OCI-LY7 (cell line): Measurements from ENCODE around the gene TRAPPC14. TPM values are rescaled to one million over a fixed set of nuclear protein-coding genes. Genes with fewer than 3 reads are reported as not detected.

Experiments
- BruUV-seq: library from RNA; stranded (reverse); fragments of 400-500 nt; replicated peaks from 2 replicates; lab custom pipeline; 2021; lab: Mats Ljungman, UMichigan
- CTCF ChIA-PET: fragments of 300-600 bp; sonication (Branson Sonifier 250); formaldehyde crosslinking; loops from one replicate; lab custom pipeline; 2022; ENCODE audit warnings: antibody characterized with exemption; ENCODE audit not compliant: unreplicated experiment; lab: Charles Lee
- POLR2A ChIA-PET: fragments of 300-600 bp; sonication (Branson Sonifier 250); formaldehyde crosslinking; loops from one replicate; lab custom pipeline; 2022; ENCODE audit warnings: antibody characterized with exemption; lab: Charles Lee
- DNase-seq: peaks from one replicate; pipeline ENCODE4 v3.0.0-alpha.2; 2015; ENCODE audit warnings: low spot score
- H2AFZ ChIP-seq: fragments of 200-600 bp; sonication (generic), shearing (Covaris generic); 2 replicates; pipeline ENCODE4 v1.6.1; 2014; ENCODE audit warnings: mild to moderate bottlenecking, antibody characterized with exemption, low read length, moderate library complexity
- H3K27ac ChIP-seq: fragments of 200-600 bp; sonication (generic); 2 replicates; pipeline ENCODE4 v1.5.1; 2014; ENCODE audit warnings: mixed run types, low read depth, mild to moderate bottlenecking, moderate library complexity, low read length, inconsistent platforms; ENCODE audit not compliant: poor library complexity, severe bottlenecking
- H3K36me3 ChIP-seq: fragments of 200-600 bp; sonication (generic); 2 replicates; pipeline ENCODE4 v1.6.1; 2014; ENCODE audit warnings: mild to moderate bottlenecking, antibody characterized with exemption, low read length, moderate library complexity, mixed read lengths; ENCODE audit not compliant: insufficient read depth
- H3K4me1 ChIP-seq: fragments of 200-600 bp; sonication (generic); 2 replicates; pipeline ENCODE4 v1.5.1; 2014; ENCODE audit warnings: mild to moderate bottlenecking, low read length; ENCODE audit not compliant: insufficient read depth, poor library complexity, severe bottlenecking
- H3K4me2 ChIP-seq: fragments of 200-600 bp; sonication (generic); 2 replicates; pipeline ENCODE4 v1.6.1; 2014; ENCODE audit warnings: mild to moderate bottlenecking, low read length
- H3K4me3 ChIP-seq: fragments of 200-600 bp; sonication (generic); 2 replicates; pipeline ENCODE4 v1.5.1; 2014; ENCODE audit warnings: mild to moderate bottlenecking, low read depth, low read length; ENCODE audit not compliant: poor library complexity, severe bottlenecking
- H3K79me2 ChIP-seq: fragments of 200-600 bp; sonication (generic); 2 replicates; pipeline ENCODE4 v1.6.1; 2016; ENCODE audit warnings: low read depth, mild to moderate bottlenecking, low read length, moderate library complexity, mixed read lengths; ENCODE audit not compliant: insufficient read depth
- H3K9me2 ChIP-seq: fragments of 200-600 bp; sonication (generic); 2 replicates; pipeline ENCODE4 v1.6.1; 2016; ENCODE audit warnings: mild to moderate bottlenecking, low read length, mixed read lengths; ENCODE audit not compliant: insufficient read depth
- H3K9me3 ChIP-seq: fragments of 200-600 bp; sonication (generic); 2 replicates; pipeline ENCODE4 v1.6.1; 2014; ENCODE audit warnings: mild to moderate bottlenecking, mixed run types, low read length, mixed read lengths
- H4K20me1 ChIP-seq: fragments of 200-600 bp; sonication (generic); 2 replicates; pipeline ENCODE4 v1.6.1; 2014; ENCODE audit warnings: mild to moderate bottlenecking, antibody characterized with exemption, low read length, moderate library complexity, mixed read lengths; ENCODE audit not compliant: insufficient read depth
- CTCF ChIP-seq: fragments of 200-600 bp; sonication (generic); conservative IDR thresholded peaks from 2 replicates; pipeline ENCODE4 v1.5.1; 2014; ENCODE audit warnings: mild to moderate bottlenecking, antibody characterized with exemption, low read length, moderate library complexity, mixed read lengths
- EZH2phosphoT487 ChIP-seq: fragments of 200-600 bp; sonication (generic); IDR thresholded peaks from 2 replicates; pipeline ENCODE4 v1.6.1; 2018; ENCODE audit warnings: low read depth, borderline replicate concordance, mild to moderate bottlenecking, mixed run types, antibody characterized with exemption, low read length, moderate library complexity, mixed read lengths
- intact Hi-C: fragments of 100-400 bp; cut with micrococcal nuclease; formaldehyde crosslinking; loops from one replicate; pipeline ENCODE4 v1.10.0; 2022; ENCODE audit not compliant: unreplicated experiment
- total RNA-seq, 2 experiments: library from RNA; depleted of rRNA in 1 of 2; stranded (reverse); fragments of >200 nt in 1 of 2; shearing (Covaris generic) in 1 of 2; gene quantifications; 2 replicates each; pipeline ENCODE4 v1.2.3, GENCODE V29; 2014 to 2022

The TRAPPC14 gene
- total RNA-seq, 2 experiments from 2014 or later, result 38.8 to 41.6 TPM

- CTCF ChIA-PET, result interaction anchor here (0.6 to 0.7 kb wide), 2 partner anchors 11 to 33 kb away, joined by 3 to 4 read pairs; partner anchors contain the start of gene LAMTOR4
- Histone ChIP-seq H3K4me1 (peaks cover 35% of the 10 kb centered on the region), H3K27ac (peak overlapping the region; percentile 71)
Measured at GRCh38 chr7:100137851-100138760, 20.4 kb downstream of the TRAPPC14 start.

GRCh38 chr7:100132697-100133151 lies 25.8 kb downstream of the TRAPPC14 start:
- DNase-seq, result peak; percentile 81
- TF ChIP-seq EZH2phosphoT487 (no peak), CTCF (peak; percentile 96)
- BruUV-seq, result no TSS peak
- Histone ChIP-seq H3K4me1 (peaks cover 36% of the 10 kb centered on the region), H4K20me1 (no peaks in the 10 kb centered on the region), H3K4me3 (no peak overlapping the region), H3K79me2 (no peaks in the 10 kb centered on the region), H3K9me2 (no peaks in the 10 kb centered on the region), H3K27ac (no peak overlapping the region), H3K9me3 (no peaks in the 10 kb centered on the region), H2AFZ (0 out of 2 replicates have a peak overlapping the region, but pooled peaks have one; percentile 1), H3K36me3 (no peaks in the 10 kb centered on the region), H3K4me2 (peak overlapping the region; percentile 27; the same call in 1 of the 2 replicates)
- CTCF ChIA-PET, result interaction anchor here (0.5 to 1.2 kb wide), 6 partner anchors 32 to 269 kb away, joined by 3 to 6 read pairs (median 4); partner anchors contain the start of gene MCM7
- POLR2A ChIA-PET, result interaction anchor here (0.5 to 1.1 kb wide), 5 partner anchors 31 to 270 kb away, joined by 3 to 9 read pairs (median 3); no protein-coding TSS in a partner anchor
- intact Hi-C loops, result loop anchor here (1.0 to 10.0 kb wide), 4 partner anchors 85 to 275 kb away; no protein-coding TSS in a partner anchor

More at GRCh38 chr7:100137851-100138760, 20.4 kb downstream of the TRAPPC14 start:
- Histone ChIP-seq H3K36me3 (no peaks in the 10 kb centered on the region), H3K9me2 (no peaks in the 10 kb centered on the region), H4K20me1 (no peaks in the 10 kb centered on the region), H3K9me3 (no peaks in the 10 kb centered on the region), H2AFZ (peak overlapping the region; percentile 70), H3K4me3 (peak overlapping the region; percentile 40), H3K4me2 (peak overlapping the region; percentile 55), H3K79me2 (no peaks in the 10 kb centered on the region)
- POLR2A ChIA-PET, result interaction anchor here (0.8 to 2.4 kb wide), 7 partner anchors 9 to 82 kb away, joined by 3 to 34 read pairs (median 5); partner anchors contain the start of gene LAMTOR4
- TF ChIP-seq CTCF, result no peak
- no peak for TF ChIP-seq EZH2phosphoT487
- TSS peak; percentile 80 for BruUV-seq
- DNase-seq, result peak; percentile 84
- intact Hi-C loops, result loop anchor here (10.0 kb wide), 1 partner anchor 207 kb away; no protein-coding TSS in a partner anchor
